H9 (cell line): Measurements from ENCODE around the gene KIF5C. TPM values are rescaled to one million over a fixed set of nuclear protein-coding genes. Genes with fewer than 3 reads are reported as not detected.

ENCODE experiments used
- DNase-seq: peaks from one replicate; pipeline ENCODE4 v3.0.0-alpha.2; 2017
- H2AFZ ChIP-seq: one replicate; pipeline ENCODE4 v1.6.1; 2013; ENCODE audit warnings: mild to moderate bottlenecking, low read length, control low read depth, moderate library complexity
- H2AK5ac ChIP-seq: 2 replicates; pipeline ENCODE4 v1.6.1; 2013; ENCODE audit warnings: low read length, control low read depth, mixed read lengths; ENCODE audit not compliant: insufficient read length
- H2BK120ac ChIP-seq: one replicate; pipeline ENCODE4 v1.6.1; 2013; ENCODE audit warnings: low read depth, mild to moderate bottlenecking, low read length, control low read depth, inconsistent platforms; ENCODE audit not compliant: poor library complexity, severe bottlenecking
- H2BK12ac ChIP-seq: 2 replicates; pipeline ENCODE4 v1.6.1; 2013; ENCODE audit warnings: low read length, control low read depth, mixed read lengths, low read depth; ENCODE audit not compliant: insufficient read length
- H2BK15ac ChIP-seq: 2 replicates; pipeline ENCODE4 v1.6.1; 2013; ENCODE audit warnings: low read depth, low read length, control low read depth
- H2BK20ac ChIP-seq: one replicate; pipeline ENCODE4 v1.6.1; 2013; ENCODE audit warnings: low read depth, mild to moderate bottlenecking, low read length, control low read depth, inconsistent platforms; ENCODE audit not compliant: poor library complexity, severe bottlenecking
- H2BK5ac ChIP-seq: 2 replicates; pipeline ENCODE4 v1.6.1; 2013; ENCODE audit warnings: low read length, control low read depth, mixed read lengths; ENCODE audit not compliant: insufficient read length
- H3K14ac ChIP-seq: 2 replicates; pipeline ENCODE4 v1.6.1; 2013; ENCODE audit warnings: low read length, control low read depth; ENCODE audit not compliant: insufficient read depth
- H3K18ac ChIP-seq: 2 replicates; pipeline ENCODE4 v1.6.1; 2013; ENCODE audit warnings: low read depth, mild to moderate bottlenecking, mixed read lengths, low read length, control low read depth; ENCODE audit not compliant: insufficient read length
- H3K23ac ChIP-seq: 2 replicates; pipeline ENCODE4 v1.6.1; 2013; ENCODE audit warnings: low read length, control low read depth, mixed read lengths, low read depth; ENCODE audit not compliant: insufficient read length
- H3K23me2 ChIP-seq: 2 replicates; pipeline ENCODE4 v1.6.1; 2013; ENCODE audit warnings: low read depth, mild to moderate bottlenecking, mixed read lengths, low read length, control low read depth; ENCODE audit not compliant: insufficient read length, poor library complexity, severe bottlenecking
- H3K27ac ChIP-seq: 2 replicates; pipeline ENCODE4 v1.5.1; 2013; ENCODE audit warnings: low read length, control low read depth, mixed read lengths, low read depth; ENCODE audit not compliant: insufficient read length
- H3K27me3 ChIP-seq: 2 replicates; pipeline ENCODE4 v1.6.1; 2013; ENCODE audit warnings: low read length, control low read depth, inconsistent platforms; ENCODE audit not compliant: insufficient read depth
- H3K4ac ChIP-seq: 2 replicates; pipeline ENCODE4 v1.6.1; 2013; ENCODE audit warnings: low read depth, mild to moderate bottlenecking, control low read depth, inconsistent platforms, low read length, moderate library complexity
- H3K4me1 ChIP-seq: 2 replicates; pipeline ENCODE4 v1.6.1; 2013; ENCODE audit warnings: low read length, control low read depth, inconsistent platforms; ENCODE audit not compliant: insufficient read depth
- H3K4me2 ChIP-seq: 2 replicates; pipeline ENCODE4 v1.6.1; 2013; ENCODE audit warnings: low read length, control low read depth, mixed read lengths; ENCODE audit not compliant: insufficient read length, insufficient read depth
- H3K56ac ChIP-seq: 2 replicates; pipeline ENCODE4 v1.6.1; 2013; ENCODE audit warnings: low read depth, mild to moderate bottlenecking, mixed read lengths, low read length, control low read depth; ENCODE audit not compliant: insufficient read length
- H3K79me1 ChIP-seq: 2 replicates; pipeline ENCODE4 v1.6.1; 2013; ENCODE audit warnings: low read depth, mild to moderate bottlenecking, moderate library complexity, low read length, control low read depth, inconsistent platforms; ENCODE audit not compliant: insufficient read depth, poor library complexity, severe bottlenecking
- H3K79me2 ChIP-seq: 2 replicates; pipeline ENCODE4 v1.6.1; 2013; ENCODE audit warnings: low read length, control low read depth, inconsistent platforms; ENCODE audit not compliant: insufficient read depth
- H3K9ac ChIP-seq: 2 replicates; pipeline ENCODE4 v1.6.1; 2013; ENCODE audit warnings: low read length, control low read depth, mixed read lengths; ENCODE audit not compliant: insufficient read length; ENCODE audit errors: extremely low read depth
- H3K9me3 ChIP-seq: one replicate; pipeline ENCODE4 v1.6.1; 2013; ENCODE audit warnings: low read depth, low read length, inconsistent platforms; ENCODE audit not compliant: control insufficient read depth
- H3T11ph ChIP-seq: one replicate; pipeline ENCODE4 v1.6.1; 2013; ENCODE audit warnings: mild to moderate bottlenecking, low read length, control low read depth, inconsistent platforms
- H4K20me1 ChIP-seq: one replicate; pipeline ENCODE4 v1.6.1; 2013; ENCODE audit not compliant: control insufficient read depth, insufficient read length, insufficient read depth
- H4K5ac ChIP-seq: 2 replicates; pipeline ENCODE4 v1.6.1; 2013; ENCODE audit warnings: low read depth, mild to moderate bottlenecking, mixed read lengths, low read length, control low read depth; ENCODE audit not compliant: insufficient read length
- H4K8ac ChIP-seq: replicated peaks from 2 replicates; pipeline ENCODE4 v1.6.1; 2013; ENCODE audit warnings: low read length, control low read depth, mixed read lengths, low read depth; ENCODE audit not compliant: insufficient read length
- H4K91ac ChIP-seq: 2 replicates; pipeline ENCODE4 v1.6.1; 2013; ENCODE audit warnings: low read depth, mild to moderate bottlenecking, moderate library complexity, mixed read lengths, low read length, control low read depth; ENCODE audit not compliant: insufficient read length
- H3K27ac Mint-ChIP-seq, 3 experiments: 2 replicates in 2 of 3; 3 replicates in 1 of 3; pipeline ENCODE4 v1.8.0; 2020 to 2021; ENCODE audit warnings: mixed read lengths in 3 of 3, mild to moderate bottlenecking in 1 of 3, moderate library complexity in 1 of 3
- H3K27me3 Mint-ChIP-seq: 2 replicates; pipeline ENCODE4 v1.8.0; 2021; ENCODE audit warnings: low read depth, mild to moderate bottlenecking, moderate library complexity, mixed read lengths
- H3K36me3 Mint-ChIP-seq, 3 experiments: 2 replicates in 2 of 3; 3 replicates in 1 of 3; pipeline ENCODE4 v1.8.0; 2020 to 2021; ENCODE audit warnings: low read depth in 3 of 3, mixed read lengths in 3 of 3; ENCODE audit not compliant: insufficient read depth in 1 of 3
- H3K4me1 Mint-ChIP-seq, 2 experiments: 2 replicates each; pipeline ENCODE4 v1.8.0; 2020; ENCODE audit warnings: mixed read lengths in 2 of 2
- H3K4me3 Mint-ChIP-seq, 2 experiments: 2 replicates in 1 of 2; 3 replicates in 1 of 2; pipeline ENCODE4 v1.8.0; 2020 to 2021; ENCODE audit warnings: mild to moderate bottlenecking in 2 of 2, mixed read lengths in 2 of 2, moderate library complexity in 1 of 2
- H3K9me3 Mint-ChIP-seq, 2 experiments: 2 replicates in 1 of 2; 3 replicates in 1 of 2; pipeline ENCODE4 v1.8.0; 2020; ENCODE audit warnings: mild to moderate bottlenecking in 2 of 2, mixed read lengths in 2 of 2, moderate library complexity in 1 of 2
- WGBS: extraction: QIAGEN DNeasy Blood & Tissue Kit; methylation state at CpG from one replicate; pipeline ENCODE4 v1.1.7; 2013; ENCODE audit warnings: missing lambda C conversion rate, low lambda C conversion rate, mixed read lengths; ENCODE audit not compliant: insufficient read length; ENCODE audit errors: extremely low coverage; 5-methylcytosine and 5-hydroxymethylcytosine counted together
- total RNA-seq: library from RNA; stranded (reverse); gene quantifications from 2 replicates; pipeline ENCODE4 v1.2.1, GENCODE V29; 2021
- TF ChIP-seq, protein P1 (sequence below): fragments of 200-600 bp; sonication (generic); conservative IDR thresholded peaks from 3 replicates; pipeline ENCODE4 v1.8.0; 2021; ENCODE audit warnings: antibody characterized with exemption, mild to moderate bottlenecking

KIF5C gene
- total RNA-seq, 1 experiment from 2014 or later: 52.9 TPM

DNA sequence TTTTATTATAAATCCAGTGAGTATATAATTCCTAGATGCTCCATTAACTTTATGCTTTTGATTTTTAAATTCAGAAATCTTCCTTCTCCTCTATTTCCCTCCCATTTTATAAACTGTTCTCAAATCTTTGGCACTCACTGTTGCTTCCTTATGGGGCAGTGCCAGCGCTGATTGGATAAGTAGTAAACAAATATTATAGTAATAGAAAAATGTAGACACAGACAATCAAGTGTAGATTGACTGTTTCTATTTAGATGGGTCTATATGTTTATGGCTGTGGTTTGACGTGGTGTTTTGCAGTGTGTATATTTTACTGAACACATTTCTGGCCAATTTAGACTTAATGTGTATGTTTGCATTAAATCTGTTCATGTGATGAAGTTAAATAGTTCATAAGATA lies 200.1 kb downstream of the KIF5C start:
- H3K9ac ChIP-seq: no peak overlapping the region
- H2BK12ac ChIP-seq: no peak overlapping the region
- DNase-seq: no peak
- H4K20me1 ChIP-seq: no peaks in the 10 kb centered on the region
- H3K9me3 Mint-ChIP-seq: no peaks in the 10 kb centered on the region
- no peak overlapping the region for H2BK20ac ChIP-seq
- no peak overlapping the region for H2AFZ ChIP-seq
- H3K27me3 Mint-ChIP-seq: no peaks in the 10 kb centered on the region
- H3K36me3 Mint-ChIP-seq: no peaks in the 10 kb centered on the region
- no peaks in the 10 kb centered on the region for H3K27me3 ChIP-seq
- H2BK120ac ChIP-seq: no peak overlapping the region
- no peak overlapping the region for H3K4me2 ChIP-seq
- H4K5ac ChIP-seq: no peak overlapping the region
- H3K79me2 ChIP-seq: no peaks in the 10 kb centered on the region
- no peaks in the 10 kb centered on the region for H3K79me1 ChIP-seq
- no peak overlapping the region for H3K23ac ChIP-seq
- H3K27ac ChIP-seq: no peak overlapping the region
- H3K4ac ChIP-seq: no peak overlapping the region
- H3K4me1 Mint-ChIP-seq: peaks cover 38 to 41% of the 10 kb centered on the region in 2 experiments
- TF ChIP-seq, protein P1, sequence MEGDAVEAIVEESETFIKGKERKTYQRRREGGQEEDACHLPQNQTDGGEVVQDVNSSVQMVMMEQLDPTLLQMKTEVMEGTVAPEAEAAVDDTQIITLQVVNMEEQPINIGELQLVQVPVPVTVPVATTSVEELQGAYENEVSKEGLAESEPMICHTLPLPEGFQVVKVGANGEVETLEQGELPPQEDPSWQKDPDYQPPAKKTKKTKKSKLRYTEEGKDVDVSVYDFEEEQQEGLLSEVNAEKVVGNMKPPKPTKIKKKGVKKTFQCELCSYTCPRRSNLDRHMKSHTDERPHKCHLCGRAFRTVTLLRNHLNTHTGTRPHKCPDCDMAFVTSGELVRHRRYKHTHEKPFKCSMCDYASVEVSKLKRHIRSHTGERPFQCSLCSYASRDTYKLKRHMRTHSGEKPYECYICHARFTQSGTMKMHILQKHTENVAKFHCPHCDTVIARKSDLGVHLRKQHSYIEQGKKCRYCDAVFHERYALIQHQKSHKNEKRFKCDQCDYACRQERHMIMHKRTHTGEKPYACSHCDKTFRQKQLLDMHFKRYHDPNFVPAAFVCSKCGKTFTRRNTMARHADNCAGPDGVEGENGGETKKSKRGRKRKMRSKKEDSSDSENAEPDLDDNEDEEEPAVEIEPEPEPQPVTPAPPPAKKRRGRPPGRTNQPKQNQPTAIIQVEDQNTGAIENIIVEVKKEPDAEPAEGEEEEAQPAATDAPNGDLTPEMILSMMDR: no peak
- H3T11ph ChIP-seq: no peak overlapping the region
- H3K4me3 Mint-ChIP-seq: no peak overlapping the region
- no peak overlapping the region for H4K8ac ChIP-seq
- H3K18ac ChIP-seq: no peak overlapping the region
- no peaks in the 10 kb centered on the region for H3K9me3 ChIP-seq
- no peak overlapping the region for H2BK15ac ChIP-seq
- no peaks in the 10 kb centered on the region for H3K23me2 ChIP-seq
- H2BK5ac ChIP-seq: no peak overlapping the region
- no peak overlapping the region for H4K91ac ChIP-seq
- no peak overlapping the region for H3K27ac Mint-ChIP-seq
- H3K4me1 ChIP-seq: peaks cover 9% of the 10 kb centered on the region; the same call in 1 of the 2 replicates
- H3K14ac ChIP-seq: no peak overlapping the region
- H2AK5ac ChIP-seq: no peak overlapping the region
- H3K56ac ChIP-seq: no peak overlapping the region
- no CpG with 5 or more reads among the region's 2 CpGs for WGBS
